Activated T-helper 1 cell treated with anti-CD3 and anti-CD28 coated beads, Interleukin-12 subunit alpha, Interleukin-12 subunit beta, Interleukin-2, Interleukin-4 antibody, amounts not matched to agents 30 ng/mL and 10 ng/mL and 1 ng/mL, durations not matched to agents 14 hours and 24 hours and 36 hours (primary cell): ENCODE results near the gene ZNHIT3. TPM values are rescaled to one million over a fixed set of nuclear protein-coding genes. Genes with fewer than 3 reads are reported as not detected.

Experiments
- total RNA-seq: library from RNA; stranded (reverse); gene quantifications from 2 replicates; pipeline ENCODE4 v1.2.3, GENCODE V29; 2022

Gene ZNHIT3
- total RNA-seq, 1 donor from 2014 or later, result 46.2 TPM

Other genes with a start within 250 kb of the ZNHIT3 start
- 0.36 and 1.7 TPM in 2 replicates for gene TBC1D3I, start 222.1 kb upstream of the ZNHIT3 start, total RNA-seq
- gene TBC1D3G, start 162.8 kb upstream of the ZNHIT3 start, total RNA-seq, result not detected in 2 replicates
- gene TBC1D3H, start 98.2 kb upstream of the ZNHIT3 start, total RNA-seq, result not detected in 2 replicates
- 159 and 165 TPM in 2 replicates for gene MYO19, start 48.2 kb downstream of the ZNHIT3 start, total RNA-seq
- 29.4 and 30.8 TPM in 2 replicates for gene PIGW, start 48.3 kb downstream of the ZNHIT3 start, total RNA-seq
- gene GGNBP2, start 58.2 kb downstream of the ZNHIT3 start, total RNA-seq, result 77.1 and 80.9 TPM in 2 replicates
- 15.9 and 16.4 TPM in 2 replicates for gene DHRS11, start 105.2 kb downstream of the ZNHIT3 start, total RNA-seq
- gene MRM1, start 114.9 kb downstream of the ZNHIT3 start, total RNA-seq, result 21.0 and 22.7 TPM in 2 replicates